Mucosa of descending colon (tissue), 3 donors: Measurements from ENCODE around the gene SHFL. TPM values are rescaled to one million over a fixed set of nuclear protein-coding genes. Genes with fewer than 3 reads are reported as not detected.
A peak's percentile ranks its signal among the peaks of the same experiment; 100 is the strongest.

Experiments
- ATAC-seq: fragments of 200-7000 bp; cut with Tn5 transposase; one replicate; pipeline ENCODE4 v1.9.1; 2020; ENCODE audit warnings: mild to moderate bottlenecking, moderate library complexity
- DNase-seq, 3 donors: peaks; one replicate each; pipeline ENCODE4 v3.0.0-alpha.2; 2020
- H3K36me3 ChIP-seq: fragments of 200-600 bp; one replicate; pipeline ENCODE4 v1.8.0; 2021; ENCODE audit warnings: low read depth, mild to moderate bottlenecking
- H3K4me1 ChIP-seq: fragments of 200-600 bp; one replicate; pipeline ENCODE4 v1.8.0; 2021; ENCODE audit warnings: low read depth, mild to moderate bottlenecking
- H3K4me3 ChIP-seq: fragments of 200-600 bp; one replicate; pipeline ENCODE4 v1.8.0; 2021; ENCODE audit warnings: mild to moderate bottlenecking
- H3K9me3 ChIP-seq: fragments of 200-600 bp; one replicate; pipeline ENCODE4 v1.8.0; 2021; ENCODE audit warnings: mild to moderate bottlenecking
- intact Hi-C, 2 donors: fragments of 100-400 bp; cut with DNase I in 1 of 2; cut with micrococcal nuclease in 1 of 2; formaldehyde crosslinking; loops; one replicate each; pipeline versions ENCODE4 v1.11.0 to v1.11.1; 2022; cut with DNase I, micrococcal nuclease
- total RNA-seq, 3 donors: library from RNA; stranded (reverse); fragmentation: NEBNext Ultra II Directional in 2 of 3; extraction: Animal tissue kit (Norgen Biotek cat#: 25700) in 2 of 3; gene quantifications; one replicate each; pipeline versions ENCODE4 v1.2.1 to v1.2.4, GENCODE V29; 2021 to 2023
- TF ChIP-seq, protein P1 (sequence below): fragments of 200-600 bp; IDR thresholded peaks from one replicate; pipeline ENCODE4 v1.8.0; 2022; ENCODE audit warnings: antibody characterized with exemption, mild to moderate bottlenecking
- donor health status: DM: no; HTN: no; CAD: no; lungs with moderate emphysema.
- donor health status: DM: no; HTN: no; CAD: no.
- donor health status: DM: no; HTN: yes; CAD: no.

The SHFL gene
- total RNA-seq, 3 donors from 2014 or later, result 26.9 to 41.5 (median 28.1) TPM

DNA sequence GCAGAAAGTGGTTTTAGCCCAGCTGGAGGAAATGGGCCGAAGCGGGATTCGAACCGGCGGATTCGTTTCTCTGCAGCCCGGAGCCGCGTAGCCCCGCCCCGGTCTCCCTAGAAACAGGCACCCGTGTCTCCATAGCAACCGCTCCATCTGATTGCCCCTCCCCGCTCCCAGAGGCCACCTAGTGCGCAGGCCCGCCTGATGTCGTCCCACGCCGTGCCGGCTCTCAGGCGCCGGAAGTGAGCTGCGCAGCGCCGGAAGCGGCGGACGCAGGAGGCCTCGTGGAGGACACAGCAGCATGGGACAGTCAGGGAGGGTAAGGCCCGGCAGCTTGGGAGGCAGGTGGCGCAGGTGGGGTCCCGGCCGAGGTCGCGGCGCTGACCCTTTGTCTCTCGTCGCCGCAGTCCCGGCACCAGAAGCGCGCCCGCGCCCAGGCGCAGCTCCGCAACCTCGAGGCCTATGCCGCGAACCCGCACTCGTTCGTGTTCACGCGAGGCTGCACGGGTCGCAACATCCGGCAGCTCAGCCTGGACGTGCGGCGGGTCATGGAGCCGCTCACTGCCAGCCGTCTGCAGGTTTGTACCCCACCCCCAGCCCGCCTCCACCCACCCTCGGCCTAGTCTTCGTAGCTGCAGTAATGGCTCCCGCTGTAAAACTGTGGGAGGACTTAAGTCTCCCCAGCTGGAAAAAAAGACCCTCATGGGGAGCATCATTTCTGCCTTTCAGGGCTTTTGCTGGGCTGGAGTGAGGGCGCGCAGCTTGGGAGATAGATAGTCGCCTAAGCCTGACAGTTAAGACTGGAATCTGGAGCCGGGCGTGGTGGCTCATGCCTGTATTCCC lies 20.2 kb downstream of the SHFL start, which contains the start of gene PPAN:
Gene PPAN (plus strand): TSS at position 263 of the 837 bp plus-strand sequence. CDS start 33 bp downstream, at position 296.
- peak; percentile 97 to 99 (median 98) for DNase-seq
- H3K4me1 ChIP-seq, result peaks cover 13% of the 10 kb centered on the region
- intact Hi-C loops, result no loop called here
- TF ChIP-seq, protein P1, sequence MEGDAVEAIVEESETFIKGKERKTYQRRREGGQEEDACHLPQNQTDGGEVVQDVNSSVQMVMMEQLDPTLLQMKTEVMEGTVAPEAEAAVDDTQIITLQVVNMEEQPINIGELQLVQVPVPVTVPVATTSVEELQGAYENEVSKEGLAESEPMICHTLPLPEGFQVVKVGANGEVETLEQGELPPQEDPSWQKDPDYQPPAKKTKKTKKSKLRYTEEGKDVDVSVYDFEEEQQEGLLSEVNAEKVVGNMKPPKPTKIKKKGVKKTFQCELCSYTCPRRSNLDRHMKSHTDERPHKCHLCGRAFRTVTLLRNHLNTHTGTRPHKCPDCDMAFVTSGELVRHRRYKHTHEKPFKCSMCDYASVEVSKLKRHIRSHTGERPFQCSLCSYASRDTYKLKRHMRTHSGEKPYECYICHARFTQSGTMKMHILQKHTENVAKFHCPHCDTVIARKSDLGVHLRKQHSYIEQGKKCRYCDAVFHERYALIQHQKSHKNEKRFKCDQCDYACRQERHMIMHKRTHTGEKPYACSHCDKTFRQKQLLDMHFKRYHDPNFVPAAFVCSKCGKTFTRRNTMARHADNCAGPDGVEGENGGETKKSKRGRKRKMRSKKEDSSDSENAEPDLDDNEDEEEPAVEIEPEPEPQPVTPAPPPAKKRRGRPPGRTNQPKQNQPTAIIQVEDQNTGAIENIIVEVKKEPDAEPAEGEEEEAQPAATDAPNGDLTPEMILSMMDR, result no peak
- peaks cover 14% of the 10 kb centered on the region for H3K36me3 ChIP-seq
- H3K9me3 ChIP-seq, result no peaks in the 10 kb centered on the region
- H3K4me3 ChIP-seq, result peak within 1 kb of the TSS; percentile 72
- ATAC-seq, result peak; percentile 97

DNA sequence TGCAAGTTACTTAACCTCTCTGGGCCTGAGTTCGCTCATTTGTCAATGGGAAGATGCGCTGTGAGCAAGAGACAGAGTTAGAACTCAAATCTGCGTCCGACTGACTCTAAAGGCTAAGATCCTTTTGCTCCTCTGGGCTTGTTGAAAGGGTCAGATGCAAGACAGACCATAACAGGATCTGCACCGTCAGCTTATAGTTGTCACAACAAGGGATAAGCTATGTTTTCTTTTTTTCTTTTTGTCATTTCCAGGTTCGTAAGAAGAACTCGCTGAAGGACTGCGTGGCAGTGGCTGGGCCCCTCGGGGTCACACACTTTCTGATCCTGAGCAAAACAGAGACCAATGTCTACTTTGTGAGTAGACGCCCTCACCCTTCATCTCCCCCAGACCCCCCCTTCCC lies 21.1 kb downstream of the SHFL start:
- ATAC-seq (no peak), DNase-seq (no peak)
- TF ChIP-seq, protein P1, result no peak
- Histone ChIP-seq H3K4me1 (peaks cover 13% of the 10 kb centered on the region), H3K36me3 (peaks cover 14% of the 10 kb centered on the region), H3K4me3 (no peak overlapping the region), H3K9me3 (no peaks in the 10 kb centered on the region)
- intact Hi-C loops, result no loop called here

DNA sequence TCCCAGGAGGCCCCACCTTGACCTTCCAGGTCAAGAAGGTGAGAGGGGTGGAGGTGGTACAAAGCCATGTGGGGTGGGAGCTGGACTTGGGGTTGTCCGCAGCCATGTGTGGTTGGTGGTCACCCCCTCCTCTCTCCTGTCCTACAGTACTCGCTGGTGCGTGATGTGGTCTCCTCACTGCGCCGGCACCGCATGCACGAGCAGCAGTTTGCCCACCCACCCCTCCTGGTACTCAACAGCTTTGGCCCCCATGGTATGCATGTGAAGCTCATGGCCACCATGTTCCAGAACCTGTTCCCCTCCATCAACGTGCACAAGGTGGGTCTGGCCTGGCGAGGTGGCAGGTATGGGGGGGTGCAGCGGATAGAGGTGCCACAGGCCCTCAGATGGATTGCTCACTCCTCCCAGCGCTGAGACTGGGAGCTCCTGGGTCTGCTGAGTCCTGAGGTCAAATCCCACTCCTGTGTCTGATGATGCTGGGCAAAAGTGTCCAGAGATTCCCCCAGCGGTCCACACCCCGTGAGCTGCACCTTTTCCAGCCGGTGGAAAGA lies 21.8 kb downstream of the SHFL start:
- ATAC-seq (no peak), DNase-seq (peak in 1 of 3 donors; percentile 57)
- Histone ChIP-seq H3K4me3 (no peak overlapping the region), H3K36me3 (peaks cover 14% of the 10 kb centered on the region), H3K4me1 (peaks cover 14% of the 10 kb centered on the region), H3K9me3 (no peaks in the 10 kb centered on the region)
- intact Hi-C loops, result no loop called here
- TF ChIP-seq, protein P1, result no peak

DNA sequence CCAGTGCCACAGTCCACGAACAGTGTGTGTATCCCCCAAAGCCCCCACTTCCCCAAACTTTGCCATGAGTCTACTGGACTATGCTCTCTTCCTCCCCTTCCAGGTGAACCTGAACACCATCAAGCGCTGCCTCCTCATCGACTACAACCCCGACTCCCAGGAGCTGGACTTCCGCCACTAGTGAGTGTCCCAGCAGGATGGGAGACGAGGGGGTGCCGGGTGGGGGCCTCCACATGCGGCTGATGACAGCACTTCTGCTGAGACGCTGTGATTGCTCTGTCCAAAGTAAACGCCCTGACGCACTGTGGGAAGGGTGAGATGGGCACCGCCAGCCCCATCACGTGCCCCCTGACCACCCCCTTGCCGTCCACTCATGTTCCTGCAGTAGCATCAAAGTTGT lies 23.4 kb downstream of the SHFL start:
- Histone ChIP-seq H3K9me3 (no peaks in the 10 kb centered on the region), H3K36me3 (peaks cover 14% of the 10 kb centered on the region), H3K4me3 (no peak overlapping the region), H3K4me1 (peaks cover 16% of the 10 kb centered on the region)
- intact Hi-C loops, result no loop called here
- TF ChIP-seq, protein P1, result no peak
- DNase-seq (no peak), ATAC-seq (no peak)

DNA sequence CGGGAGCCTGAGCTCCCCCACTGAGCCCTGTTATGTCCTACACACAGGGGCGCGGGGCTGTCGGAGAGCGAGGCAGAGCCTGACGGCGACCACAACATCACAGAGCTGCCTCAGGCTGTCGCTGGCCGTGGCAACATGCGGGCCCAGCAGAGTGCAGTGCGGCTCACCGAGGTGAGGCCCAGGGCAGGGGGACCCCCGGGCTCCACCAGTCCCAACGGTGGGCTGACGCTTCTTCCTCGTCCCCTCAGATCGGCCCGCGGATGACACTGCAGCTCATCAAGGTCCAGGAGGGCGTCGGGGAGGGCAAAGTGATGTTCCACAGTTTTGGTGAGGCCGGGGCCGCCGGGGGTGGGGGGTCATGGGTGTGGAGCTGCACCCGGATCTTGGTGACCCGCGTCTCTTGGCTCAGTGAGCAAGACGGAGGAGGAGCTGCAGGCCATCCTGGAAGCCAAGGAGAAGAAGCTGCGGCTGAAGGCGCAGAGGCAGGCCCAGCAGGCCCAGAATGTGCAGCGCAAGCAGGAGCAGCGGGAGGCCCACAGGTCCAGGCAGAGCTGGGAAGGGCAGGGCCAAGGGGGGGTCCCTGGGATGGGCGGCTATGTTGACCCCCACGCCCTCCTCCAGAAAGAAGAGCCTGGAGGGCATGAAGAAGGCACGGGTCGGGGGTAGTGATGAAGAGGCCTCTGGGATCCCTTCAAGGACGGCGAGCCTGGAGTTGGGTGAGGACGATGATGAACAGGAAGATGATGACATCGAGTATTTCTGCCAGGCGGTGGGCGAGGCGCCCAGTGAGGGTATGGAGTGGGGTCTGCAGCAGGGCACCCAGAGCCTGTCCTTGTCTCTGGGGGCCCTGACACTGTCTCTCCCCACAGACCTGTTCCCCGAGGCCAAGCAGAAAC lies 24.2 kb downstream of the SHFL start:
- ATAC-seq (no peak), DNase-seq (peak in 1 of 3 donors; percentile 57)
- TF ChIP-seq, protein P1, result no peak
- H3K4me1 ChIP-seq, result peaks cover 16% of the 10 kb centered on the region
- intact Hi-C loops, result no loop called here
- H3K36me3 ChIP-seq, result peaks cover 14% of the 10 kb centered on the region
- H3K9me3 ChIP-seq, result no peaks in the 10 kb centered on the region
- no peak overlapping the region for H3K4me3 ChIP-seq
